Measurements from ENCODE around the gene PHF23.

PHF23 gene

GRCh38 chr17:7219812-7220592 lies 19.3 kb downstream of the PHF23 start, which contains the start of the genes ACADVL and DLG4:
Gene ACADVL, plus strand, starts transcription at chr17:7219938. Its CDS starts 47 bp downstream, at chr17:7219985.
Gene DLG4, minus strand, starts transcription at chr17:7219836.
- peak; percentile 78 for DNase-seq (ENCODE audit: low read depth)

- DNase-seq (ENCODE audit: low read depth): no peak
These were observed 19.9 kb downstream of the PHF23 start for GRCh38 chr17:7219229-7219811.

- no peak for DNase-seq (ENCODE audit: low read depth)
These were observed 20.5 kb downstream of the PHF23 start for GRCh38 chr17:7218758-7219157.

- no peak for DNase-seq (ENCODE audit: low read depth)
These were observed 21.1 kb downstream of the PHF23 start for GRCh38 chr17:7218166-7218565.

GRCh38 chr17:7217113-7217987 lies 21.9 kb downstream of the PHF23 start:
- DNase-seq (ENCODE audit: low read depth): no peak

GRCh38 chr17:7216242-7217112 lies 22.8 kb downstream of the PHF23 start:
- DNase-seq (ENCODE audit: low read depth): no peak

- no peak for DNase-seq (ENCODE audit: low read depth)
These were observed 23.5 kb downstream of the PHF23 start for GRCh38 chr17:7215652-7216180.

- no peak for DNase-seq (ENCODE audit: low read depth)
These were observed 24.1 kb downstream of the PHF23 start for GRCh38 chr17:7215136-7215638.

GRCh38 chr17:7214300-7215135 lies 24.7 kb downstream of the PHF23 start:
- DNase-seq (ENCODE audit: low read depth): peak; percentile 100

GRCh38 chr17:7213895-7214299 lies 25.4 kb downstream of the PHF23 start:
- no peak for DNase-seq (ENCODE audit: low read depth)

- DNase-seq (ENCODE audit: low read depth): no peak
These were observed 27.6 kb downstream of the PHF23 start for GRCh38 chr17:7211491-7212273.

- DNase-seq (ENCODE audit: low read depth): no peak
These were observed 30.4 kb downstream of the PHF23 start for GRCh38 chr17:7208754-7209460.

GRCh38 chr17:7208027-7208571 lies 31.2 kb downstream of the PHF23 start:
- no peak for DNase-seq (ENCODE audit: low read depth)

- no peak for DNase-seq (ENCODE audit: low read depth)
These were observed 31.9 kb downstream of the PHF23 start for GRCh38 chr17:7207120-7208001.

- DNase-seq (ENCODE audit: low read depth): no peak
These were observed 33.7 kb downstream of the PHF23 start for GRCh38 chr17:7205561-7205960.

GRCh38 chr17:7204828-7205461 lies 34.3 kb downstream of the PHF23 start:
- peak; percentile 88 for DNase-seq (ENCODE audit: low read depth)

GRCh38 chr17:7204336-7204735 lies 34.9 kb downstream of the PHF23 start:
- DNase-seq (ENCODE audit: low read depth): no peak

All from stimulated activated CD8-positive, alpha-beta memory T cell treated with anti-CD3 and anti-CD28 coated beads, Interleukin-4, amount 100 ng/mL, for 24 hours (primary cell).